ENCODE results near the gene MSRB3.
"Not testable (repeated sequence)": the region's sequence is repeated elsewhere in the genome, so short reads cannot be mapped to it uniquely, and the experiment has no call there.

Gene MSRB3

GRCh38 chr12:65278576-65279368 lies at the start of gene MSRB3:
MSRB3 (plus strand) TSS chr12:65278683; CDS start chr12:65308580, 29,897 bp downstream.
- DNase-seq = peak; percentile 83

GRCh38 chr12:65229441-65229840 lies 49.0 kb upstream of the MSRB3 start:
- DNase-seq = peak; percentile 60

GRCh38 chr12:65232476-65233077 lies 45.9 kb upstream of the MSRB3 start:
- peak; percentile 19 for DNase-seq

- DNase-seq = no peak
These were observed 41.3 kb upstream of the MSRB3 start for GRCh38 chr12:65237153-65237552.

GRCh38 chr12:65238609-65239008 lies 39.9 kb upstream of the MSRB3 start:
- no peak for DNase-seq

GRCh38 chr12:65248656-65249633 lies 29.5 kb upstream of the MSRB3 start:
- DNase-seq = peak; percentile 11

- DNase-seq = no peak
These were observed 26.0 kb upstream of the MSRB3 start for GRCh38 chr12:65252515-65252914.

- no peak for DNase-seq
These were observed 20.5 kb upstream of the MSRB3 start for GRCh38 chr12:65257986-65258385.

GRCh38 chr12:65259501-65259900 lies 19.0 kb upstream of the MSRB3 start:
- DNase-seq = no peak

GRCh38 chr12:65263777-65264176 lies 14.7 kb upstream of the MSRB3 start:
- no peak for DNase-seq

- no peak for DNase-seq
These were observed 12.1 kb upstream of the MSRB3 start for GRCh38 chr12:65266408-65266807.

- peak; percentile 29 for DNase-seq
These were observed 8.9 kb upstream of the MSRB3 start for GRCh38 chr12:65269603-65270002.

GRCh38 chr12:65274602-65275272 lies 3.7 kb upstream of the MSRB3 start:
- no peak for DNase-seq

- no peak for DNase-seq
These were observed 2.9 kb upstream of the MSRB3 start for GRCh38 chr12:65275627-65276026.

- no peak for DNase-seq
These were observed 1.5 kb upstream of the MSRB3 start for GRCh38 chr12:65276916-65277530.

GRCh38 chr12:65277994-65278575 lies 398 bp upstream of the MSRB3 start:
- DNase-seq = no peak

GRCh38 chr12:65279369-65280112 lies 1.1 kb downstream of the MSRB3 start:
- no peak for DNase-seq

- DNase-seq = peak; percentile 32
These were observed 1.8 kb downstream of the MSRB3 start for GRCh38 chr12:65280306-65280705.

- DNase-seq = no peak
These were observed 4.4 kb downstream of the MSRB3 start for GRCh38 chr12:65282840-65283239.

GRCh38 chr12:65285532-65285931 lies 7.0 kb downstream of the MSRB3 start:
- DNase-seq = not testable (repeated sequence)

GRCh38 chr12:65287426-65287825 lies 8.9 kb downstream of the MSRB3 start:
- no peak for DNase-seq

Data from fibroblast of upper back skin (primary cell).